ENCODE data around the gene MAP3K9. TPM values are rescaled to one million over a fixed set of nuclear protein-coding genes. Genes with fewer than 3 reads are reported as not detected.

The MAP3K9 gene
- total RNA-seq, 1 donor from 2014 or later, result 13.0 TPM

DNA sequence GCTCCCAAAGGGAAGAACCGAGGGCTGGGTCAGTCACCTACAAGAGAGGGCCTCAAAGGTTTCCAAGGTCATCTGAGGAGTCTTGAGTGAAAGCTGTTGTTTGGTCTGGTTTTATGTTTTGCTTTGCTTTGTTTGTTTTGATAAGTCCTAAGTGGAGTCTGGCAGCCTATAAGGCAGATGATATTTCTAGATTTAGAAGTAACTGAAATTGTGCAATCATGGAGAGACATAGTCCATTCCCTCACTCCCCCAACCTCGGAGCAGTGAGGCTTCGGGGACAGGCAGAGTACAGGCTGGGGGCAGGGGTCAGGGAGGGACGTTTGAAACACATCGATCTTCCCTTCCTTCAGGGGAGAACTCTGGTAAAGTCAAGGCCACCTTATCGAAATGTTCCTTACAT is 125.3 kb downstream of the MAP3K9 start:
- Histone ChIP-seq H3K36me3 (ENCODE audit: insufficient read depth, low read length) (no peaks in the 10 kb centered on the region), H3K4me1 (ENCODE audit: insufficient read depth, low read length) (no peaks in the 10 kb centered on the region), H3K79me2 (ENCODE audit: insufficient read depth, low read length) (no peaks in the 10 kb centered on the region), H3K9ac (ENCODE audit: low read length) (no peak overlapping the region), H3K27ac (ENCODE audit: low read depth, low read length) (no peak overlapping the region), H3K4me3 (ENCODE audit: insufficient read depth, low read depth, low read length) (no peak overlapping the region), H3K27me3 (ENCODE audit: insufficient read depth, low read length) (no peaks in the 10 kb centered on the region), H3K4me2 (ENCODE audit: low read length) (no peak overlapping the region), H2AFZ (ENCODE audit: low read depth, low read length) (no peak overlapping the region), H4K20me1 (ENCODE audit: insufficient read depth, low read length) (no peaks in the 10 kb centered on the region), H3K9me3 (ENCODE audit: insufficient read depth, low read depth, low read length) (no peaks in the 10 kb centered on the region)
- TF ChIP-seq, protein P1, sequence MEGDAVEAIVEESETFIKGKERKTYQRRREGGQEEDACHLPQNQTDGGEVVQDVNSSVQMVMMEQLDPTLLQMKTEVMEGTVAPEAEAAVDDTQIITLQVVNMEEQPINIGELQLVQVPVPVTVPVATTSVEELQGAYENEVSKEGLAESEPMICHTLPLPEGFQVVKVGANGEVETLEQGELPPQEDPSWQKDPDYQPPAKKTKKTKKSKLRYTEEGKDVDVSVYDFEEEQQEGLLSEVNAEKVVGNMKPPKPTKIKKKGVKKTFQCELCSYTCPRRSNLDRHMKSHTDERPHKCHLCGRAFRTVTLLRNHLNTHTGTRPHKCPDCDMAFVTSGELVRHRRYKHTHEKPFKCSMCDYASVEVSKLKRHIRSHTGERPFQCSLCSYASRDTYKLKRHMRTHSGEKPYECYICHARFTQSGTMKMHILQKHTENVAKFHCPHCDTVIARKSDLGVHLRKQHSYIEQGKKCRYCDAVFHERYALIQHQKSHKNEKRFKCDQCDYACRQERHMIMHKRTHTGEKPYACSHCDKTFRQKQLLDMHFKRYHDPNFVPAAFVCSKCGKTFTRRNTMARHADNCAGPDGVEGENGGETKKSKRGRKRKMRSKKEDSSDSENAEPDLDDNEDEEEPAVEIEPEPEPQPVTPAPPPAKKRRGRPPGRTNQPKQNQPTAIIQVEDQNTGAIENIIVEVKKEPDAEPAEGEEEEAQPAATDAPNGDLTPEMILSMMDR (IDR thresholded peaks at IDR 0.05; ENCODE audit: insufficient read depth, low read depth, low read length), result no peak
- TF ChIP-seq EZH2 (IDR thresholded peaks at IDR 0.05; ENCODE audit: insufficient read depth, low read length), result no peak
- H3K36me3 Mint-ChIP-seq (ENCODE audit: low read depth, unreplicated experiment), result no peaks in the 10 kb centered on the region
- DNase-seq (ENCODE audit: low read depth) (no peak), FAIRE-seq (no peak)
- H3K4me1 Mint-ChIP-seq (ENCODE audit: low read depth, unreplicated experiment), result no peaks in the 10 kb centered on the region
- no peak overlapping the region for H3K27ac Mint-ChIP-seq (ENCODE audit: unreplicated experiment)
- no peaks in the 10 kb centered on the region for H3K9me3 Mint-ChIP-seq (ENCODE audit: unreplicated experiment)
- H3K4me3 Mint-ChIP-seq (ENCODE audit: unreplicated experiment), result no peak overlapping the region
- H3K27me3 Mint-ChIP-seq (ENCODE audit: low read depth, unreplicated experiment), result peaks cover 5% of the 10 kb centered on the region

DNA sequence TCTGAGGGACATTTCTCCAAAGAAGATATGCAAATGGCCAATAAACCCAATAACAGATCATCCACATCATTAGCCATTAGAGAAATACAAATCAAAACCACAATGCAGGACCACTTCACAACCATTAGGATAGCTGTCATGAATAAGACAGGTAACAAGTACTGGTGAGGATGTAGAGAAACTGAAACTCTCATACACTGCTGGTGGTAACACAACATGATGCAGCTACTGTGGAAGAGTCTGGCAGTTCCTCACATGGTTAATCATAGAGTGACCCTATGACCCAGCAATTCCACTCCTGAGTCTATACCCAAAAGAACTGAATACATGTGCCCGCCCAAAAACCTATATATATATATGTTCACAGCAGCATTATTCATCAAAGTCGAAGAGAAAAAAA is 128.6 kb downstream of the MAP3K9 start:
- TF ChIP-seq EZH2 (IDR thresholded peaks at IDR 0.05; ENCODE audit: insufficient read depth, low read length), result no peak
- TF ChIP-seq, protein P1 (IDR thresholded peaks at IDR 0.05; ENCODE audit: insufficient read depth, low read depth, low read length), result no peak
- H3K4me1 ChIP-seq (ENCODE audit: insufficient read depth, low read length), result no peaks in the 10 kb centered on the region
- peaks cover 2% of the 10 kb centered on the region for H3K27me3 ChIP-seq (ENCODE audit: insufficient read depth, low read length)
- H2AFZ ChIP-seq (ENCODE audit: low read depth, low read length), result no peak overlapping the region
- H3K4me2 ChIP-seq (ENCODE audit: low read length), result no peak overlapping the region
- no peaks in the 10 kb centered on the region for H3K9me3 ChIP-seq (ENCODE audit: insufficient read depth, low read depth, low read length)
- H4K20me1 ChIP-seq (ENCODE audit: insufficient read depth, low read length), result no peaks in the 10 kb centered on the region
- no peaks in the 10 kb centered on the region for H3K4me1 Mint-ChIP-seq (ENCODE audit: low read depth, unreplicated experiment)
- H3K4me3 Mint-ChIP-seq (ENCODE audit: unreplicated experiment), result no peak overlapping the region
- FAIRE-seq (no peak), DNase-seq (ENCODE audit: low read depth) (no peak)
- H3K79me2 ChIP-seq (ENCODE audit: insufficient read depth, low read length), result no peaks in the 10 kb centered on the region
- H3K9ac ChIP-seq (ENCODE audit: low read length), result no peak overlapping the region
- H3K27ac ChIP-seq (ENCODE audit: low read depth, low read length), result no peak overlapping the region
- no peaks in the 10 kb centered on the region for H3K36me3 ChIP-seq (ENCODE audit: insufficient read depth, low read length)
- H3K27ac Mint-ChIP-seq (ENCODE audit: unreplicated experiment), result no peak overlapping the region
- no peak overlapping the region for H3K4me3 ChIP-seq (ENCODE audit: insufficient read depth, low read depth, low read length)
- peaks cover 2% of the 10 kb centered on the region for H3K36me3 Mint-ChIP-seq (ENCODE audit: low read depth, unreplicated experiment)
- no peaks in the 10 kb centered on the region for H3K9me3 Mint-ChIP-seq (ENCODE audit: unreplicated experiment)
- H3K27me3 Mint-ChIP-seq (ENCODE audit: low read depth, unreplicated experiment), result no peaks in the 10 kb centered on the region

GRCh38 chr14:70677341-70677740 is 132.0 kb downstream of the MAP3K9 start:
- H3K4me3 Mint-ChIP-seq (ENCODE audit: unreplicated experiment), result no peak overlapping the region
- no peaks in the 10 kb centered on the region for H3K9me3 ChIP-seq (ENCODE audit: insufficient read depth, low read depth, low read length)
- TF ChIP-seq, protein P1 (IDR thresholded peaks at IDR 0.05; ENCODE audit: insufficient read depth, low read depth, low read length), result no peak
- no peak for TF ChIP-seq EZH2 (IDR thresholded peaks at IDR 0.05; ENCODE audit: insufficient read depth, low read length)
- no peak overlapping the region for H3K9ac ChIP-seq (ENCODE audit: low read length)
- H3K9me3 Mint-ChIP-seq (ENCODE audit: unreplicated experiment), result no peaks in the 10 kb centered on the region
- no peaks in the 10 kb centered on the region for H3K4me1 Mint-ChIP-seq (ENCODE audit: low read depth, unreplicated experiment)
- no peak overlapping the region for H3K4me2 ChIP-seq (ENCODE audit: low read length)
- H3K4me1 ChIP-seq (ENCODE audit: insufficient read depth, low read length), result no peaks in the 10 kb centered on the region
- H3K36me3 Mint-ChIP-seq (ENCODE audit: low read depth, unreplicated experiment), result peaks cover 5% of the 10 kb centered on the region
- H3K27me3 Mint-ChIP-seq (ENCODE audit: low read depth, unreplicated experiment), result peaks cover 2% of the 10 kb centered on the region
- H4K20me1 ChIP-seq (ENCODE audit: insufficient read depth, low read length), result no peaks in the 10 kb centered on the region
- DNase-seq (ENCODE audit: low read depth) (no peak), FAIRE-seq (no peak)
- H3K27ac ChIP-seq (ENCODE audit: low read depth, low read length), result no peak overlapping the region
- no peaks in the 10 kb centered on the region for H3K36me3 ChIP-seq (ENCODE audit: insufficient read depth, low read length)
- H2AFZ ChIP-seq (ENCODE audit: low read depth, low read length), result no peak overlapping the region
- peaks cover 2% of the 10 kb centered on the region for H3K27me3 ChIP-seq (ENCODE audit: insufficient read depth, low read length)
- no peaks in the 10 kb centered on the region for H3K79me2 ChIP-seq (ENCODE audit: insufficient read depth, low read length)
- H3K4me3 ChIP-seq (ENCODE audit: insufficient read depth, low read depth, low read length), result no peak overlapping the region
- no peak overlapping the region for H3K27ac Mint-ChIP-seq (ENCODE audit: unreplicated experiment)

Other genes with a start within 250 kb of the MAP3K9 start
- 43.4 and 43.5 TPM in 2 replicates for gene MED6, start 208.9 kb downstream of the MAP3K9 start, total RNA-seq
- gene TTC9, start 167.6 kb downstream of the MAP3K9 start, total RNA-seq, result 6.9 and 8.4 TPM in 2 replicates
- gene PCNX1, start 97.9 kb upstream of the MAP3K9 start, total RNA-seq, result 91.3 and 115 TPM in 2 replicates